T-helper 1 cell treated with Interleukin-12 subunit alpha and Interleukin-12 subunit beta and Interleukin-4 antibody, amounts not matched to agents 30 ng/mL and 1 ng/mL, for 36 hours (primary cell): Measurements from ENCODE around the gene GTF2IRD1. TPM values are rescaled to one million over a fixed set of nuclear protein-coding genes. Genes with fewer than 3 reads are reported as not detected.

Experiments
- intact Hi-C: fragments of 100-400 bp; cut with micrococcal nuclease; formaldehyde crosslinking; loops from one replicate; pipeline ENCODE4 v1.15.1; 2024
- total RNA-seq: library from RNA; stranded (reverse); gene quantifications from 2 replicates; pipeline ENCODE4 v1.2.3, GENCODE V29; 2022

The GTF2IRD1 gene
- total RNA-seq, 1 donor from 2014 or later, result 0.69 TPM

GRCh38 chr7:74584160-74584954, 130.7 kb downstream of the GTF2IRD1 start:
- intact Hi-C loops, result no loop called here

GRCh38 chr7:74585844-74586243, 132.1 kb downstream of the GTF2IRD1 start:
- intact Hi-C loops, result no loop called here

- intact Hi-C loops, result no loop called here
Measured at GRCh38 chr7:74586258-74587175, 132.8 kb downstream of the GTF2IRD1 start.

- intact Hi-C loops, result no loop called here
Measured at GRCh38 chr7:74587435-74588126, 133.9 kb downstream of the GTF2IRD1 start.

- intact Hi-C loops, result no loop called here
Measured at GRCh38 chr7:74590813-74591212, 137.1 kb downstream of the GTF2IRD1 start.

GRCh38 chr7:74598558-74598957, 144.9 kb downstream of the GTF2IRD1 start:
- intact Hi-C loops, result no loop called here

- intact Hi-C loops, result no loop called here
Measured at GRCh38 chr7:74599244-74599643, 145.5 kb downstream of the GTF2IRD1 start.

GRCh38 chr7:74604326-74605020, 150.8 kb downstream of the GTF2IRD1 start:
- intact Hi-C loops, result no loop called here

GRCh38 chr7:74606101-74606908, 152.6 kb downstream of the GTF2IRD1 start:
- intact Hi-C loops, result no loop called here

GRCh38 chr7:74606909-74607510, 153.3 kb downstream of the GTF2IRD1 start:
- intact Hi-C loops, result no loop called here

- intact Hi-C loops, result no loop called here
Measured at GRCh38 chr7:74612015-74612829, 158.5 kb downstream of the GTF2IRD1 start.

- intact Hi-C loops, result loop anchor here (2.0 kb wide), 1 partner anchor 35 kb away; no protein-coding TSS in a partner anchor
Measured at GRCh38 chr7:74615933-74616780, 162.5 kb downstream of the GTF2IRD1 start.

- intact Hi-C loops, result loop anchor here (2.0 kb wide), 1 partner anchor 34 kb away; no protein-coding TSS in a partner anchor
Measured at GRCh38 chr7:74617180-74617744, 163.6 kb downstream of the GTF2IRD1 start.

- intact Hi-C loops, result no loop called here
Measured at GRCh38 chr7:74619235-74619860, 165.6 kb downstream of the GTF2IRD1 start.

- intact Hi-C loops, result no loop called here
Measured at GRCh38 chr7:74622228-74622749, 168.6 kb downstream of the GTF2IRD1 start.

GRCh38 chr7:74623135-74623534, 169.4 kb downstream of the GTF2IRD1 start:
- intact Hi-C loops, result no loop called here

GRCh38 chr7:74625446-74625845, 171.7 kb downstream of the GTF2IRD1 start:
- intact Hi-C loops, result loop anchor here (5.0 kb wide), 1 partner anchor 868 kb away; no protein-coding TSS in a partner anchor
